ENCODE results near the gene ANKRD49.

GRCh38 chr11:94549146-94549545 lies 55.4 kb downstream of the ANKRD49 start:
- TF ChIP-seq, protein P1, sequence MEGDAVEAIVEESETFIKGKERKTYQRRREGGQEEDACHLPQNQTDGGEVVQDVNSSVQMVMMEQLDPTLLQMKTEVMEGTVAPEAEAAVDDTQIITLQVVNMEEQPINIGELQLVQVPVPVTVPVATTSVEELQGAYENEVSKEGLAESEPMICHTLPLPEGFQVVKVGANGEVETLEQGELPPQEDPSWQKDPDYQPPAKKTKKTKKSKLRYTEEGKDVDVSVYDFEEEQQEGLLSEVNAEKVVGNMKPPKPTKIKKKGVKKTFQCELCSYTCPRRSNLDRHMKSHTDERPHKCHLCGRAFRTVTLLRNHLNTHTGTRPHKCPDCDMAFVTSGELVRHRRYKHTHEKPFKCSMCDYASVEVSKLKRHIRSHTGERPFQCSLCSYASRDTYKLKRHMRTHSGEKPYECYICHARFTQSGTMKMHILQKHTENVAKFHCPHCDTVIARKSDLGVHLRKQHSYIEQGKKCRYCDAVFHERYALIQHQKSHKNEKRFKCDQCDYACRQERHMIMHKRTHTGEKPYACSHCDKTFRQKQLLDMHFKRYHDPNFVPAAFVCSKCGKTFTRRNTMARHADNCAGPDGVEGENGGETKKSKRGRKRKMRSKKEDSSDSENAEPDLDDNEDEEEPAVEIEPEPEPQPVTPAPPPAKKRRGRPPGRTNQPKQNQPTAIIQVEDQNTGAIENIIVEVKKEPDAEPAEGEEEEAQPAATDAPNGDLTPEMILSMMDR (IDR thresholded peaks at IDR 0.05): no peak
- TF ChIP-seq POLR2AphosphoS5 (IDR thresholded peaks at IDR 0.05) (no peak), EP300 (IDR thresholded peaks at IDR 0.05) (no peak)
